GM12872 (cell line): ENCODE data around the gene PLK5.

Experiments used
- TF ChIP-seq, protein P1 (sequence below): IDR thresholded peaks from 3 replicates; pipeline ENCODE4 v1.5.1; 2011; ENCODE audit warnings: low read depth, mild to moderate bottlenecking, low read length, moderate library complexity; ENCODE audit not compliant: insufficient read depth

The PLK5 gene

DNA sequence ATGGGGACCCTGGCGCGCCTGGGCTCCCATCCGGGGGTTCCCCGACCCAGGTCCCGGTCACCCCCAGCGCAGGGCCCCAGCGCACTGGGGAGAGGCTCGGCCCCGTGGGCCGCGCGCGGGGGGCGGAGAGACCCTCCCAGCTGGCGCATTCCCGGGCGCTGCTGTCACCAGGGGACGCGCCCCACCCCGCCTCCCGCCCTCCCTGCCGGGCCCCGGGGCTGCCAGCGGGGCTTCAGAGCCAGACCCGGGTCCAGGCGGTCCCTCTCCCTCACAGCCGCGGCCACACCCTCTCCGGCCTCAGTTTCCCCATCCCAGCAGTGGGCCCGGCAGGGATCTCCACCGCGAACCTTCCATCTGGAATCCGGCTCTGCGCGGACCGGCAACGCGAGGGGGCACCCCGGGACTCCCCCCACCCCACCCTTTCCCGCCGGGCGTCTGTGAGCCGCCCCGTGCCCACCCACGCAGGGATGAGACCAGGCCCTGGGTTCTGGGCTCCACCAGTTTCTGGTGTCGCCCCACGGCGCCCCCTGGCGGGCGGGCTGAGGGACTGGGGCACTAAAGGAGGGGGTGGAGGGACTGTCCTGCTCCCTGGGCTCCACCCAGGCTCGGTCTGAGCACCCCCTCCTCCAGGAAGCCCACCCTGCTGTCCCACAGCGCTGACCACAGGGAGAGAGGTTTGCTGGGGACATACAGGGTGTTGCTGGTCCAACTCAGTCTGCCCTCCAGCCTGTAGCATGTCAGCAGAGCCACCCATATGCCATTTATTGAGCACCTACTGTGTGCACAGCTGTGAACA, 10.2 kb upstream of the PLK5 start:
- TF ChIP-seq, protein P1, sequence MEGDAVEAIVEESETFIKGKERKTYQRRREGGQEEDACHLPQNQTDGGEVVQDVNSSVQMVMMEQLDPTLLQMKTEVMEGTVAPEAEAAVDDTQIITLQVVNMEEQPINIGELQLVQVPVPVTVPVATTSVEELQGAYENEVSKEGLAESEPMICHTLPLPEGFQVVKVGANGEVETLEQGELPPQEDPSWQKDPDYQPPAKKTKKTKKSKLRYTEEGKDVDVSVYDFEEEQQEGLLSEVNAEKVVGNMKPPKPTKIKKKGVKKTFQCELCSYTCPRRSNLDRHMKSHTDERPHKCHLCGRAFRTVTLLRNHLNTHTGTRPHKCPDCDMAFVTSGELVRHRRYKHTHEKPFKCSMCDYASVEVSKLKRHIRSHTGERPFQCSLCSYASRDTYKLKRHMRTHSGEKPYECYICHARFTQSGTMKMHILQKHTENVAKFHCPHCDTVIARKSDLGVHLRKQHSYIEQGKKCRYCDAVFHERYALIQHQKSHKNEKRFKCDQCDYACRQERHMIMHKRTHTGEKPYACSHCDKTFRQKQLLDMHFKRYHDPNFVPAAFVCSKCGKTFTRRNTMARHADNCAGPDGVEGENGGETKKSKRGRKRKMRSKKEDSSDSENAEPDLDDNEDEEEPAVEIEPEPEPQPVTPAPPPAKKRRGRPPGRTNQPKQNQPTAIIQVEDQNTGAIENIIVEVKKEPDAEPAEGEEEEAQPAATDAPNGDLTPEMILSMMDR, result peak; percentile 60

DNA sequence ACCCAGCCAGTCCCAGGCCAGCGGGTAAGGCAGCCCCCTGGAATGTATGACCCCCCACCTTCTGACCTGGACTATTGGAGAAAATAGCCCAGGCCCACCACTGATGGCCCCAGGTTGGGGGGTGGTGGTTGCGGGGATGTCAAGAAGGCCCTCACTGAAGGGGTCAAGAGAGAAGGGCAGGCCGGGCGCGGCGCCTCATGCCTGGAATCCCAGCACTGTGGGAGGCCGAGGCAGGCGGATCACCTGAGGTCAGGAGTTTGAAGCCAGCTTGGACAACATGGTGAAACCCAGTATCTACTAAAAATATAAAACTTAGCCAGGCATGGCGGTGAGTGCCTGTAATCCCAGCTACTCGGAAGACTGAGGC, 9.6 kb upstream of the PLK5 start:
- TF ChIP-seq, protein P1, result no peak

DNA sequence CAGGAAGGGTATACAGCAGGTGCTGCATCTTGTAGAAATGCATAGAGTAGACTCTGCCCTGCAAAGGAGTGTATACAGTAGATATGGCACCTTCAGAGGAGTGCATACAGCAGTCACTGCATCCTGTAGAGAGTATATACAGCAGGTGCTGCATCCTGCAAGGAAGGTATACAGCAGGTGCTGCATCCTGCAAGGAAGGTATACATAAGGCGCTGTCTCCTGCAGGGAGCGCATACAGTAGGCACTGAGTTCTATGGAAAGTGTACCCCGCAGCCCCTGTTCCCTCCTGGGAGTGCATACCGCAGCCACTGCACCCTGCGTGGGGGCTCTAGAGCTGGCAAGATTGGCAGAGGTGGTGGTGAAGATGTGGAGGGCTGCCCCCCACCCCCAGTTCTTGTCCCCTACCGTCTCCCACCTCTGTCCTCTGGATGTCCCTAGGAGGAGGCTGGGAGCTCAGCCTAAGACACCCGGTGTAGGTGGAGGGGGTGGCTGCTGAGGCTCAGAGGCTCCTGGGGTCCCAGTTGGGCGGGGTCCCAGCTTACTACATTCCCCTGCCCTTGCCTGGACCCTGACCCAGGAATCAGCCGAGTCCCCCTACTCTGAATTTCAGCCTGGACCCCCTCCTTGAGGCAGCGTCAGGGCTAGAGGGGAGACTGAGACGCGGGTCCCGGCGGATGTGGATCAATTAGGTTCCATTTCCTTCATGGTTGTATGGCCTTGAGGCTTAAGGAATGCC, 8.7 kb upstream of the PLK5 start:
- TF ChIP-seq, protein P1, result no peak

DNA sequence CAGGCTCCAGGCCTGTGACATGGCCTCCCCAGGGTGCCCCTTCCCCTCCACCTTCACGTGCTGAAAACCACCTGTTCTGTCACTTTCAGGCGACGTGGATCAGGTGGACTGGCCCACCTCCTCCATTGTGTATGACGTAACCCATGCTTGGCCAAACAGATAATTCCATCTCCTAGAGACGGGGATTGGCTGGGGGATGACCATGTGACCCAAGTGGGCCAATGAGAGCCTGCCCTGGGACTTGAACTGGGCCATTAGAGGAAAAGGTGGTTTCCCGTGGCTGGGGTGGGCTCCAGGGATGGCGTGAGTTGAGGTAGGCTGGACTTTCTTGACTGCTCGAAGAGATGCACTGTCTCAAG, 7.5 kb upstream of the PLK5 start:
- TF ChIP-seq, protein P1, result no peak

DNA sequence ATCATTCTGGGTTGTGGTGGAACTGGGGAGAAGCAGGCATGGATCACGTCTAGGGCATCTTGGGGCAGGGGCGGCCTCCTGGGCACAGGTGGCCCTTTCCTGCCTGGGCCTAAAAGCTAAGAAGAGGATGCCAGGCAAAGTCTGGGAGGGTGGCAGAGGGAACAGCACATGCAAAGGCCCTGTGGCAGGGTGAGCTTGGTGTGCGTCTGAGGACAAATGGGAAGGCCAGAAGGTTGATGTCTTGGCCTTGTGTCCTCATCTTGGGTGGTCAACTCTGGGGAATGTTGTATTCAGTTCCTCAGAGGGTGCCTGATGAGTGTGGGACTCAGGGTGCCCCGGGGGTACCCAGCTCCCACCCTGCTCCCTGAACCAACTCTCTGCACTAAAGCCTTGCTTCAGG, 5.4 kb upstream of the PLK5 start:
- TF ChIP-seq, protein P1, result no peak

DNA sequence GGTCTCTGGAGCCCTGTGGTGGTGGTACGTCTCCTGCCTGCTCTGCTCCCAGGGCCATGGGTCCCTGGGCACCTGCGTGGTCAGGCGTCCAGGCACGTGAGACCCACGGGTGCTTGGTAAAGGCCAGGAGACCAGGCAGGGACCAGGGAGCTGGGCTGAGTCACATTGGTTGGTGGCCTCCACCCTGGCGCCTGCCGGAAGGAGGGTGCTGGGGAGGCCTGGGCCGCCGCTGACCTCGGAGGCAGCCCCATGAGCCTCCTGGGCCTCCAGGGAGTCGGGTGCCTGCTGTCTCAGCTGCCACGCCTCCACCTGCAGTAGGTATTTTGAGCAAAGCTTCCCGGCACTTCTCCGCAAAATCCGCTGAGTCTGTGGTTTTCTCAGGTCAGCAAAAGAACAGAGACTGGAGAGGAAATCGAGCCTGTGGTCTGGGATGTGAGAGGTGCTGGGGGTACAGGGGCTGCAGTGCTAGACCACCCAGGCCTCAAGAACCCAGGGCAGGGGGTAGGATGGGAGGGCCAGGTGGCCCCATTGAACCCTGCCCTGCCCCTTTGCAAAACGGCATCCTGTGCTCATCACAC, 3.6 kb upstream of the PLK5 start:
- TF ChIP-seq, protein P1, result no peak

DNA sequence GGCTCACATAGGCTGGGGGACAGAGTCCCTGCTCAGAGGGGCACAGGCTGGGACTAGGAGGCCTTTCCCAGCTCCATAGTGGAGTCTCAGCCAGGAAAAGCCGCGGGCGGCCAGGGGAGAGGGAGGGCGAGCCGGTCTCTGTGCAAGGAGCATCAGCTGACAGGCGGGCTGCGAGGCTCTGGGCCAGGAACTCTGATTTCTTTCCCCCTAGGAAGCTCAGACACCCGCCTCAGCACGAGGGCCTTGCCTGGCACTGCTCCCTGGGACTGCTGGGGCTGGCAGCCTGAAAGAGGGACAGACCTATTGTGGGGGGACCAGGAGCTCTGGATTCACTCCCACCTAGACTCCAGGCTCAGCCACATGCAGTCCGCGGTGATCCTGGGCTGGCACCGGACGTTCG, 2.2 kb upstream of the PLK5 start:
- TF ChIP-seq, protein P1, result no peak
